HG02610 (cell line): ENCODE data around the gene SULT1C4.

Experiments used
- ATAC-seq: cut with Tn5 transposase; IDR thresholded peaks from one replicate; pipeline ENCODE4 v1.9.1; 2021; ENCODE audit warnings: mild to moderate bottlenecking, moderate library complexity; ENCODE audit not compliant: unreplicated experiment

The SULT1C4 gene

GRCh38 chr2:108369153-108369552 is 8.6 kb upstream of the SULT1C4 start:
- ATAC-seq, result no peak

DNA sequence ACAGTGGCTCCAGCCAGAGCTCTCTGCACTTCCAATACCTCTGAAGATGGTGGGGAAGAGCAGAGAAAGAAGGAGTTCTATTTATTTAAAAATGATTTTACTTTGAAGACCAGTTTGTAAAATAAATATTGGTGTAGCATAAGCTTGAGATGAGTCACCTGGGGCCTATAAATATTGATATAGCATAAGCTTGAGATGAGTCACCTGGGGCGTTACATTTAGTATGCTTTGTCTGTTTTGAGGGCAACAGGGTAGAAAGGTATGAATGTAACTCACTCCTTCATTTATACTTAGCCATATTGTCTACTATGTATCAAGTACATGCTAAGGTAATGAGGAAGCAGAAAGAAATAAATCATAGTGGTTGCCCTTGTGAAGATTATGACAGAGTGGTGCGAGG is 7.7 kb upstream of the SULT1C4 start:
- no peak for ATAC-seq

DNA sequence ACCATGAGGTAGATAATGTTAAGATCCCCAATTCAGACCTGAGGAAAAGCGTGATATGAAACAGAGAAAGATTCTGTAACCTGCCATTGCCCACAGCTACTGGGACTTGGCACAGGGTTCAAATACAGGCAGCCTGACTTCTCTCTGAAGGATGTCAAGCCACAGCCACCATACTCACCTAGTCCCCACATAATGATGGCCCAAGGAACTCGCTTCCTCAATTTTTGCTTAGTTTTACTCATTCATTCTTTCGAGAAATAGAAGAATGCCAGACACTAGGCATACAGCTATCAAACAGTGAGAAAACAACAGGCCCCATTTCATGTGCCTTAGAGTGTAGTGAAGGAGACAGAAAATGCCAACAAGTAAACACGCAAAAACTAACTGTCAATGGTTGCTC is 980 bp upstream of the SULT1C4 start:
- no peak for ATAC-seq

DNA sequence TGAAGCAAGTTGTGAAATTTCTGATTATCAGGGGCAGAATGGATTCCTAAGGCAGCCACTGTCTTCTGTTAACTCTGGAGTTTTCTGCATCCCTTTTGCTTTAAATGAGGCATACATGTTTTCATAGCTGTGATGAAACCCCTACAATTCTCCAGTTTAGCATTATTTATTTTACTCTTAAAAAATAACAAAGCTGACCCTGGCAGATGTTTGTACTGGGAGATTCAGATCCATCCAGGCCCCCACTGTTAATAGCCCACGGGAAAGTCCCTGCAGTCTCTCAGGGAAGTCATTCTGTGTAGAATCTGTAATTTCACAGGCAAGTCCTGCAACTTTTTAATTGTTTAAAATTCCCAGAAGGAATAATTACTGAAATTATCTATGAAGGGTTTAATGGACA is 353 bp upstream of the SULT1C4 start:
- ATAC-seq, result no peak

DNA sequence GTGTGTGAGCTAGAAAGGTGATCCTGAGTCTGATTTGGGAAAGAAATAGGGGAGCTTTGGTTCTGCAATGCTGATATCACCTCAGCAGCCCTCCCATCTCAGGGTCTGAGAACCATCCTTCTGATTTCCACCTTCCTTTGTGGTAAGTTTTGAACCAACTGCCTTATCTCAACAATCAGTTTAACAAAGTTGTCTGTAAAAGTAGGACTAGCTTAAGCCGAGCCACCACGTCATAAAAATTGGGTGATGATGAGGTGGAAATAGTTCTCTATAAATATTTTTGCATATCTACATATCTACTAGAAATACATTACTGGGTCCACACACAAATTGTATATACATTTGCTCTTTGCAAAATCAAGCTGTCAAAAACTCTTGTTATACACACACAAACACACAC is 1.1 kb downstream of the SULT1C4 start:
- no peak for ATAC-seq

- no peak for ATAC-seq
Measured at GRCh38 chr2:108382196-108382595, 4.4 kb downstream of the SULT1C4 start.

DNA sequence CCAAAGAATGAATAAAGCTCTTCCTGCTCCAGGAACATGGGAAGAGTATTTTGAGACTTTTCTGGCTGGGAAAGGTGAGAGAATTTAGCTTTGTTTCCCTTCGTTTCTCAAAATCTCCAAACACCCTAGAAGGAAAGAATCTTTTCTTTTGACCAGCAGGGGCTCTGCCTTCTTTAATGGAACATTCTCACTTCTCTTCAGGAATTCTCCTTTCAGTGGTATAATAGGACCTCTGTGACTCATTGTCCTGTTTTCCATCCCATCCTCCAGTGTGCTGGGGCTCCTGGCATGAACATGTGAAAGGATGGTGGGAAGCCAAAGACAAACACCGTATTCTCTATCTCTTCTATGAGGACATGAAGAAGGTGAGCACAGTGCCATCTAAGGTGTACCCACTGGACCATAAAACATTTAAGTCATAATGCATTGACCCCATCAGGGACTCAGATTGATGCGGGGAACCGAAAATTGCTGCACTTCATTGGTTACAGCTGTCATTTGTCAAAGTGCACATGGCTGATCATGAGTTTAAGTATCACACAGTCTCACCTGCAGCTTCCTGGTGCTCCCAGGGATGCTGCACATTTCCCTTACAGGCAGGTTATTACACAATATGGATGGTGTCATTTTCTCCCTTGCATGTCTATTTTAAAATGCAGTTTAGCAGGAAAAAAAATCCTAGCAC is 5.5 kb downstream of the SULT1C4 start:
- no peak for ATAC-seq

- ATAC-seq, result no peak
Measured at GRCh38 chr2:108384662-108385393, 7.1 kb downstream of the SULT1C4 start.

- ATAC-seq, result no peak
Measured at GRCh38 chr2:108385411-108386071, 7.8 kb downstream of the SULT1C4 start.

GRCh38 chr2:108388045-108388444 is 10.3 kb downstream of the SULT1C4 start:
- ATAC-seq, result no peak

DNA sequence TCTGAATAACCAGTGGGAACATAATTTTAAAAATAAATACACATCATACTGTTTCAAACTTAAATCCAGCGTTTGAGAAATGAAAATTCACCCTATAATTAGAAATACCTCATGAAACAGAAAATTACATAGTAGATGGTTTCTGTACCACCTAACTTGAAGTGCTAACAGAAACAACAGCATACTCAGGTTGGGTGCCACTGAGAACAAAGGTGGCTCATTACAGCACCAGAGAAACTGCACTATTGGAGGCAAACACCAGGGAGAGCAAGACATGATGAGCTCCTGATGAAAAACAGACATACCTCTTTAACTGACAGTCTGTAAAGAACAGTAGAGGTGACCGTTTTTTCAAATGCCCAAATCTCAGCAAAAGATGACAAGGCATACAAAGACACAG is 12.6 kb downstream of the SULT1C4 start:
- no peak for ATAC-seq

DNA sequence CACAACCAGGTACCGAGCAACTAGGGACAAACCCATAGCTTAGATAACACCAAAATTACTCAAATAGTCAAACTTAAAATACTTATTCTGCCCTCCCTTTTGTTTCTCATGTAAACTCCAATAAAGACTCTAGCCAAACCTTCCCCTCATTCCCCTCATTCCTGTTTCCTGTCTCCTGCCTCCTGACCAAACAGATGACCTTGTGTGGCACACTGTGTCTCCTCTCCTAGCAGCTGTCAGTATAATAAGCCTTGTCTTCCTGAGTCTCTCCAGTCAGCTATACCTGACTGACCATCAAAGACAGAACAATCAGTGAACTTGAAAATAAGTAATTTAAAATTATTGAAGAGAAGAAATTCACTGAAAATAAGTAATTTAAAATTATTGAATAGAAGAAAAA is 14.3 kb downstream of the SULT1C4 start:
- ATAC-seq, result no peak

- no peak for ATAC-seq
Measured at GRCh38 chr2:108393197-108393596, 15.4 kb downstream of the SULT1C4 start.

- no peak for ATAC-seq
Measured at GRCh38 chr2:108395155-108395554, 17.4 kb downstream of the SULT1C4 start.

DNA sequence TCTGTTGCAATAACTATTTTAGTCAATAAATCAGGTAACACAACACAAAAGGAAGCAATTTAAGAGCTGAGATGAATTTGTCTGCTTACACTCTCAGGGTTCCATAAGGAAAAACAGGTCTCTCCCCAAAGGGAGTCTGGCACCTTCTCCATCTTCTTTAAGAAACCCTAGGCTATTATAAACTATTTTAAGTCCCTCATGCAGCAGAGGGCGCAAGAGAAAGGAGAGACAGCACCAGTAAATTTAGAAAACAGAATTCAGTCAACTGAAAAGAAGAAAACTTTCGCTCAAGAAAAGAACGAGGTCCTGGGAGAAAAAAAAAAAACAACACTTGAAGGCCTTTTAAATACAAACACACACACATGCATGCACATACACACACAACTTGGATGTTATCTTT is 19.1 kb downstream of the SULT1C4 start:
- no peak for ATAC-seq

- no peak for ATAC-seq
Measured at GRCh38 chr2:108399479-108399878, 21.7 kb downstream of the SULT1C4 start.

DNA sequence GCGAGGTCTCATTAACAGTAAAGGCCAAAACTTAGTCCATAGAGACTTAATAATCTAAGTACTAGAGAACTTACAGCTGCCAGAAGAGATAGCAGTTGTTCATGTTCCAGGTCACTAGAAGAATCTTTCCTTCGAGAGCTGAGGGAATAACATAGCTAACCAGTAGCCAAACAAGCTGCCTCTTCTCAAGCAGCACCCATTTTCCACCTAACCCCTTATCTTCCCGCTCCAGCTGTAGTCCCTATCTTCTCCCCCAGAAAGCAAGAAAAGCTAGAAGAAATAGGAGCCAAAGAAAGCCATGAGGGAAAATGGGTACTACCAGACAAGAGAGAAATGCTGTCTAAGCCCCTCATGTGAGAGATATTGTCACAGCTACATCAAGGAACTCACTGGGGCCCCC is 24.0 kb downstream of the SULT1C4 start:
- no peak for ATAC-seq

GRCh38 chr2:108403494-108403893 is 25.7 kb downstream of the SULT1C4 start:
- no peak for ATAC-seq

- ATAC-seq, result no peak
Measured at GRCh38 chr2:108404784-108405397, 27.1 kb downstream of the SULT1C4 start.

GRCh38 chr2:108407864-108408729 is 30.3 kb downstream of the SULT1C4 start:
- ATAC-seq, result no peak

DNA sequence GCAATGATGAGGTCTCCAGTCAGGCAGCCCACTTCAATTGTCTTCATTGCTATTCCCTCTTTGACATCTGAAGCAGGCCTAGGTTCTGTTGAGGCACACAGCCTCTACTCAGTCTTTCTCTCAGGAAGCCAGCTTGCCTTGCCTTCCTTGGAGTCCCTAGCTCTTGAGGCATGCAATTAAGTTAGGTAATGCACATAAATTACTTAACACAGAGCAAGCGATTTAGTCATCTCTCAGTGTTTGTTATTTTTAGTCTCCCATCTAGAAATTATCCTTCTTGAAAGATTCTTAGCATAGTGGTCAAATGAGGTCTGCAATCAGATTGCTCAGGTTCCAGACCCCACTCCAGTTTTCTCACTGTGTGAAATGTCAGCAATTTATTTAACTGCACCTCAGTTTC is 32.0 kb downstream of the SULT1C4 start:
- ATAC-seq, result no peak
